ENCODE measurements around the gene CD96. TPM values are rescaled to one million over a fixed set of nuclear protein-coding genes. Genes with fewer than 3 reads are reported as not detected.
"Not testable (repeated sequence)": the region's sequence is repeated elsewhere in the genome, so short reads cannot be mapped to it uniquely, and the experiment has no call there.

The CD96 gene
- total RNA-seq, 1 donor from 2014 or later = 9.5 TPM

DNA sequence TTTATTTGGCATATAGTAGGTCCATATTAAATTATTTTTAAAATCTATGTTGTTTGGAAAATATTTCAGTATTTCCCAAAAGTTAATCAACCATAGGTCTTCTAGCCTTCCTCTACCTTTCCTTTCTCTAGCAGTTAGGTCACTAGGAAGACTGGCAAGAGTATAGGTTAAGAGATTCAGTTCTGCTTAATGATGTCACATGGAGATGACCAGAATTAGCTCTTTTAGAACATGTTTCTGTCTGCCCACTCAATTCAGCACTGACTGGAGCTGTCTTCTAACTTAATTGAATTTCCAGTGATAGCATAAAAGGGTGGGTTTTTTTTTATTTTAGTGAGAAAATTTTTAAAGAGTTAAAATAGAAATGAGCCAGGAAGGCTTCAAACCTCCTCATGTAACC is 76.9 kb downstream of the CD96 start:
- DNase-seq (no peak), ATAC-seq (no peak)
- Histone ChIP-seq H3K4me3 (no peak overlapping the region), H3K9me3 (no peaks in the 10 kb centered on the region), H3K36me3 (no peaks in the 10 kb centered on the region), H3K27me3 (no peaks in the 10 kb centered on the region), H3K4me1 (no peaks in the 10 kb centered on the region), H3K27ac (no peak overlapping the region)
- intact Hi-C loops (cut with DNase I) = no loop called here
- TF ChIP-seq, protein P1, sequence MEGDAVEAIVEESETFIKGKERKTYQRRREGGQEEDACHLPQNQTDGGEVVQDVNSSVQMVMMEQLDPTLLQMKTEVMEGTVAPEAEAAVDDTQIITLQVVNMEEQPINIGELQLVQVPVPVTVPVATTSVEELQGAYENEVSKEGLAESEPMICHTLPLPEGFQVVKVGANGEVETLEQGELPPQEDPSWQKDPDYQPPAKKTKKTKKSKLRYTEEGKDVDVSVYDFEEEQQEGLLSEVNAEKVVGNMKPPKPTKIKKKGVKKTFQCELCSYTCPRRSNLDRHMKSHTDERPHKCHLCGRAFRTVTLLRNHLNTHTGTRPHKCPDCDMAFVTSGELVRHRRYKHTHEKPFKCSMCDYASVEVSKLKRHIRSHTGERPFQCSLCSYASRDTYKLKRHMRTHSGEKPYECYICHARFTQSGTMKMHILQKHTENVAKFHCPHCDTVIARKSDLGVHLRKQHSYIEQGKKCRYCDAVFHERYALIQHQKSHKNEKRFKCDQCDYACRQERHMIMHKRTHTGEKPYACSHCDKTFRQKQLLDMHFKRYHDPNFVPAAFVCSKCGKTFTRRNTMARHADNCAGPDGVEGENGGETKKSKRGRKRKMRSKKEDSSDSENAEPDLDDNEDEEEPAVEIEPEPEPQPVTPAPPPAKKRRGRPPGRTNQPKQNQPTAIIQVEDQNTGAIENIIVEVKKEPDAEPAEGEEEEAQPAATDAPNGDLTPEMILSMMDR (IDR thresholded peaks at IDR 0.05) = no peak

DNA sequence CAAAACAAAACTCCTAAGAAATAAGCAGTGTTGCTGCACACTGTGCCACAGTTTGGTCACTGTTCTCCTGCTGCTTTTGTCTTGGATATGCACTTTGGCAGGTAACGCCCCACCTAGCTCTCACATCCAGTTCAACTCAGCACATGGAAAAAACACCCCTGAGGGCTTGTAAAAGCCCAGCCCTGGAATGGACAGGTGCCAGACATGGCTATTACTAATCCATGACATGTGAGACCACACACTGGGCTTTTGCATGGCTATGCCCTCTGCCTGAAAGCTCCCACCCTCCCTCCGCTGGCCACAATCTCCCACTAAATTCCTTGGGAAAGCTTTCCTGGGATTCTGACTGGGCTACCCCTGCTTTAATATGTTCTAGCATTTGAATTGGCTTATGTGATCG is 77.8 kb downstream of the CD96 start:
- Histone ChIP-seq H3K4me1 (no peaks in the 10 kb centered on the region), H3K4me3 (no peak overlapping the region), H3K27me3 (no peaks in the 10 kb centered on the region), H3K36me3 (no peaks in the 10 kb centered on the region), H3K9me3 (no peaks in the 10 kb centered on the region), H3K27ac (no peak overlapping the region)
- intact Hi-C loops (cut with DNase I) = no loop called here
- ATAC-seq = no peak
- no peak for DNase-seq
- TF ChIP-seq, protein P1 (IDR thresholded peaks at IDR 0.05) = no peak

DNA sequence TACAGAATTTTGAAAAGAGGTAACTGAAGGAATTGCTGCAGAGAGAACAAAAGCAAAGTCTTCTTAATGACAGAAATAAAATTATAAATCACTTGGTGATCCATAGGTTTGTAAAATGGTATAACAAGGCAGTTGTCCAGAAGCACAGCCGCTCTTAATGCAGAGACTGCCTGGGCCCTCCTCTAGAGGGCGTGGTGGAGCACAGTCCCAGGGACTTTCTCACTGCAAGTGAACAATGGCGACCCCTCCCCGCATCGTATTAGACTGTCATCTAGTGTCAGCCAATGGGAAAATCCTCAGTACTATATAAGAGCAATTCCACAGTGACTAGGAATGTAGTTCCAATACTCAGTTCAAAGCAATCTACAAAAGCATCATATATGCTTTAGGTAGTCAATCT is 79.5 kb downstream of the CD96 start:
- no peaks in the 10 kb centered on the region for H3K4me1 ChIP-seq

DNA sequence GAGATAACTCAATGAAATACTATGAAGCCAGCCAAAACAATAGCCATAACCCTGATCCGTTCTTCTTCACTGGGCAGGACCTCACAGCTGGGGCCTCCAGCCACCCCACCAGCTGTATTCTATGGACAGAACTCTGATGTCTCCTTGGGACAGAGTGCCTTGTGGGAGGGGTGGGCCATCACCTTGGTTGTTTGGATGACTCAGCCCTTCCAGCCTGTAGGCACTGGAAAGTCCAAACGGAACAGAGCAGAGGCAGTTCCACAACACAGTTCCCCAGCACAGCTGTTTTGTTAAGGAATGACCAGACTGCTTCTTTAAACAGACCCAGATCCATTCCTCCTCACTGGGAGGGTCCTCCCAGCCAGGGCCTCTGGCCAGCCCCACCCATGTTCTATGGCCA is 85.1 kb downstream of the CD96 start:
- Histone ChIP-seq H3K27ac (no peak overlapping the region), H3K4me3 (no peak overlapping the region), H3K36me3 (no peaks in the 10 kb centered on the region), H3K9me3 (peaks cover 5% of the 10 kb centered on the region), H3K4me1 (no peaks in the 10 kb centered on the region), H3K27me3 (no peaks in the 10 kb centered on the region)
- no peak for ATAC-seq
- no peak for DNase-seq
- TF ChIP-seq, protein P1 (IDR thresholded peaks at IDR 0.05) = no peak
- intact Hi-C loops (cut with DNase I) = no loop called here

More for the DNA sequence above, 79.5 kb downstream of the CD96 start:
- Histone ChIP-seq H3K4me3 (no peak overlapping the region), H3K36me3 (no peaks in the 10 kb centered on the region), H3K27ac (no peak overlapping the region), H3K27me3 (no peaks in the 10 kb centered on the region), H3K9me3 (no peaks in the 10 kb centered on the region)
- DNase-seq (peak; percentile 18), ATAC-seq (peak; percentile 37)
- TF ChIP-seq, protein P1 (IDR thresholded peaks at IDR 0.05) = peak; percentile 21
- intact Hi-C loops (cut with DNase I) = no loop called here

DNA sequence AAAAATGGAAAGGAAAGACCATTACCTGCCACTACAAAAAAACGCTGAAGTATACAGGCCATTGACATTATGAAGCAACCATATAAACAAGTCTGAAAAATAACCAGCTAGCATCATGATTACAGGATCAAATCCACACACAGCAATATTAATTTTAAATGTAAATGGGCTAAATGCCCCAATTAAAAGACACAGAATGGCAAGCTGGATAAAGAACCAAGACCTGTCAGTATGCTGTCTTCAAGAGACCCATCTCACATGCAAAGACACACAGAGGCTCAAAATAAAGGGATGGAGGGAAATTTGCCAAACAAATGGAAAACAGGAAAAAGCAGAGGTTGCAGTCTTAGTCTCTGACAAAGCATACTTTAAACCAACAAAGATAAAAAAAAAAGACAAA is 87.0 kb downstream of the CD96 start:
- H3K4me1 ChIP-seq; H3K9me3 ChIP-seq; intact Hi-C loops (cut with DNase I); H3K4me3 ChIP-seq; H3K27me3 ChIP-seq; H3K36me3 ChIP-seq; DNase-seq; ATAC-seq; H3K27ac ChIP-seq: not testable (repeated sequence)

DNA sequence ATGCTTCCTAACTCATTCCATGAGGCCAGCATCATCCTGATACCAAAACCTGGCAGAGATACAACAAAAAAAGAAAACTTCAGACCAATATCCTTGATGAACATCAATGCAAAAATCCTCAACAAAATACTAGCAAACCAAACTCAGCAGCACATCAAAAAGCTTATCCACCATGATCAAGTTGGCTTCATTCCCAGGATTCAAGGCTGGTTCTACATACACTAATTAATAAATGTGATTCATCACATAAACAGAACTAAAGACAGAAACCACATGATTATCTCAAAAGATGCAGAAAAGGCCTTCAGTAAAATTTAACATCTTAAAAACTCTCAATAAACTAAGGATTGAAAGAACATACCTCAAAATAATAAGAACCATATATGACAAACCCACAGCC is 88.6 kb downstream of the CD96 start:
- H3K27ac ChIP-seq; H3K4me1 ChIP-seq; H3K4me3 ChIP-seq; H3K9me3 ChIP-seq; H3K27me3 ChIP-seq; H3K36me3 ChIP-seq; intact Hi-C loops (cut with DNase I); ATAC-seq; DNase-seq: not testable (repeated sequence)

DNA sequence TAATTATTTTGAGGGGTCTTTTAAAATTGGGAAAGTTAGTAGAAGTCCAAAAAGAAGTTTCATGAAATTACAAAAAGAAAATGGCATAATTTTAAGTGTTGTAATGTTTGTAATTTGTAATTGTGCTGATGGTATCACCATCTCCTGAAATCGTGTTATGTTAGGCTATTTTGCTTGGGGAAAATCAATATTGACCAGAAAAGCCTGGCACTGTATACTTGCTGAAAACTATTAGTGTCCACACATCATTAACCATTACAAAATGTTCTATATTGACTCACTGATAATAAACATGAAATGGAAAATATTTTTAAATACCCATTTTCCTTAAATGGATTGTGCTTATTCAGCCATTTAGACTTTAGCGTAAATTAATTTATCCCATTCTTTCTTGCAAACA is 93.4 kb downstream of the CD96 start:
- Histone ChIP-seq H3K27me3 (no peaks in the 10 kb centered on the region), H3K4me3 (no peak overlapping the region), H3K9me3 (no peaks in the 10 kb centered on the region), H3K27ac (no peak overlapping the region), H3K4me1 (no peaks in the 10 kb centered on the region), H3K36me3 (no peaks in the 10 kb centered on the region)
- intact Hi-C loops (cut with DNase I) = no loop called here
- TF ChIP-seq, protein P1 (IDR thresholded peaks at IDR 0.05) = no peak
- no peak for ATAC-seq
- DNase-seq = no peak

Measured in upper lobe of right lung (tissue), 1 donor.